Retina (tissue), 1 donor: ENCODE data around the gene MPHOSPH8.
"Not testable (repeated sequence)": the region's sequence is repeated elsewhere in the genome, so short reads cannot be mapped to it uniquely, and the experiment has no call there.

Experiments
- DNase-seq: peaks from one replicate; pipeline ENCODE4 v3.0.0-alpha.2; 2016

MPHOSPH8 gene

DNA sequence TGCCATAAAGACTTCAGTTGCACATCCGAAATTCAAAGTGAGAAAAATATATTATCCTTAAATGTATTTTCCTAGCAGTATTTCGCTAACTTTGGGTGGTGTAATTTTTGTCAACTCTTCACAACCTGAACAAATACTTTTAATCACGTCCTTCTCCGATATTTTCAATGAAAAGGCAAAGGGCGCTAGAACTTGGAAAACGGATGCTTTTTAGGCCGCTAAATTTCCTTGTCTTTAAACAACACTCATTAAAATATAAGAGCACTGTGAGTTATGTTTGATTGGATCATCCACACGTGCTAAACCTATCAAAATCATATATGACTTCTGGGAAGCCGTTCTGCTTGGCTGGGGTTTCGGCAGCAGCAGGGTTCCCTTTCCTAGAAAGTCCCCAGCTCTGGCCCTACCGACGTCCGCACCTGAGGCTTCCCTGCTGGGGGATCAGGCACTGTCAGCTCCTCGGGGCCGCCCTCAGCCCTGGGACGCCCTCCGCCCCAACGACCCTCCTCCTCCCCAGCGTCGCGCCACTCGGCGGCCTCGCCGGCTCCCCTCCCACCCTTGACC is 462 bp upstream of the MPHOSPH8 start:
- no peak for DNase-seq

DNA sequence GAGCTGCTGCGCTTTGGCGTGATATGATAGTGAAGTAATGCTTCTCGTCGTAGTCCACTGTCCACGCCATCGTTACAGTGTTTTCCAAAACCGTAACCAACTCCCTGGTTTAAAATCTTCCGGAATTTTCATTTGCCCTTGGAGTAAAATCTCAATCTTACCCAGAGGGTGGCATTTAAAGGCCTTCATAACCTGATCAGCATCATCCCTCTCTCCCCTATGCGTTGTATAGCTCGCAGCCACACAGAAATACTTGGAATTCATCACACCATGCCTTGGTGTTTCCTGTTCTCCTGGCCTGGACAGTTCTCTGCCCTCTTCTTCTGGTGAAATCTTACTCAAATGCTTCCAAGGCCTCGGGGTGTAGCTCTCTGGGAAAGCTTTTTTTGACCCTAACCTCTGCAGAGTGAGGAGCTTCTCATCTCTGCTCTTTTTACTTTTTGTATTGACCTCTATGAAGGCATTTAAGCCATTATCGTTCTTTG is 839 bp downstream of the MPHOSPH8 start:
- DNase-seq, result no peak

DNA sequence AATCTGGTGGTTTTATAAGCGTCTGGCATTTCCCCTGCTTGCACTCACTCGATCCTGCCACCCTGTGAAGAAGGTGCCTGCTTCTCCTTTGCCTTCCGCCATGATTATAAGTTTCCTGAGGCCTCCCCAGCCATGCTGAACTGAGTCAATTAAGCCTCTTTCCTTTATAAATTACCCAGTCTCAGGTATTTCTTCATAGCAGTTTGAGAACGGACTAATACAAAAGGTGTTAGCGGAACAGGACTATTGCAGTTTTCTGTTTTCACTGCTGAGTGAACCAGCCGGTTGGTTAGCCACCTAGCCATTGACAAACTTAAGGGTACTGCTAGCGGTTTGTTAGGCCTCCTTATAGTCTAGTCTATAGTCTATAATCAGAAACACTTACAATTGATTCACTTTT is 2.5 kb downstream of the MPHOSPH8 start:
- not testable (repeated sequence) for DNase-seq

DNA sequence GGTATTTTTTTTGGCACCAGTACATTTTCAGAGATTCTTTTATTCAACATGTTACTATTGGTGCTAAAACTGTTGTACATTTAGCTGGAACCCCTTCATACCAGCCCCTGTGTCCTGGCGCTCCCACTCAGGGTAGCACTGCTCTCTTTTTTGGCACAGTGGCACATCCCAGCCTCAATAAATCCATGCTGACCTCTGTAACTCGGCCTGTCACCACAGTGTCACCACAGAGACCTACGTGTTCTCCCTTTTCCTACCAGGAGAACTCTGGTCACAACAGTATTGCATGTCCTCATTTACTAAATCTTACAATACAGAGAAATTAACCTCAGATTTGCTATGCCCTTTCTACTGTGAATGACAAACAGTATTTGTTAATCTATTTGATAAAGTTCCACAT is 10.2 kb downstream of the MPHOSPH8 start:
- DNase-seq, result no peak

DNA sequence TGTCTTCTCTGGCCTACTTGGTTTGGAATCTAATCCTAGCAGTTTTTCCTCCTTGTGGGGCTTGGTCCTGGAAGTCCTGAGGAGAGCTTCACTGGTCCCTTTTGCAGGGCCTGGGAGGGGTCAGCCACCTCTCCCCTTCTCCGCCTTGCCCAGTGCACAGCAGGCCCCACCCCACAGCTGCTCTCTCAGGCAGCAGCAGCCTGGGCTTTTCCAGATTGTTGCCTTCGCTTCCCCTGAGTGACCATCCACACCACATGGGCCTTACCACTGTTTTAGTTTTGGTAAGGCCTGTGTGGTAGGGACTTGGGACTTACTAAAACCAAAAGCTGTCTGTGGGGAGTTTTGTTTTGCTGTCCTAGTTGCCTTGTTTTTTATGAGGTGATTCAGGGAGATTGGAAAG is 11.5 kb downstream of the MPHOSPH8 start:
- DNase-seq, result no peak

DNA sequence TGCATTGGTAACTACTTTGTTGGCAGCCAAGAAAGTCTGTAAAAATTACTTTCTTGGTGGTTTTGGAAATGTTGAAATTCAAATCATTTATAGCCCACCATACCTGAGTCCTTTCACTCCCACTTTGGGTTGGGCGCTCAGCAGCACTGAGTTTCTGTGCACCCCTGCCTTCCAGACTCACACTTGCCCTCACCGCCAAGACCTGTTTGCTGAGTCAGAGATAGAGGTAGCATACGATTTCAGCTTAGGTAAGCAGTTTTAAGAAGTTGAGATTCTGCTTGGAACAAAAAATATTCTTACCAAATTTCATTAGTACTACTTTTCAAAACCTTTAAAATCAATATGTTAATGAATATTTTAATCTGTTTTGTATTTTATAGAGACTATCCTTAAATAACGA is 12.6 kb downstream of the MPHOSPH8 start:
- no peak for DNase-seq

DNA sequence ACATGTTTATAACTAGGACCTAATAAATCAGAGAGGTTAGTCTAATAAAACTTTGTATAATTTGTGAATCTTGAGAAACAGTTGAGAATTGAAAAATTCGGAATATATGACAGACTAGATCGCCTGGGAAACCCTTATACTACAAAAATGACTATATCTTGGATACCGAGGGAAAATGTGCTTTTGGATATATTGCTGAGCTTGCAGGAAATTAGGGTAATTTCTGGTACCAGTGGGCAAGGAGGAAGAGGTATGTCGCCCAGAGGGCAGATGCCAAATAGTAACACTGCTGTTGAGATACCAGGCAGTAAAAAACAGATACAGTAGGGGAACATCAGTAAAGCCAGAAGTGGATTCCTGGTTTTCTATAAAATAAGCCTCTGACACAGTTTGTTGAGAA is 17.3 kb downstream of the MPHOSPH8 start:
- no peak for DNase-seq

DNA sequence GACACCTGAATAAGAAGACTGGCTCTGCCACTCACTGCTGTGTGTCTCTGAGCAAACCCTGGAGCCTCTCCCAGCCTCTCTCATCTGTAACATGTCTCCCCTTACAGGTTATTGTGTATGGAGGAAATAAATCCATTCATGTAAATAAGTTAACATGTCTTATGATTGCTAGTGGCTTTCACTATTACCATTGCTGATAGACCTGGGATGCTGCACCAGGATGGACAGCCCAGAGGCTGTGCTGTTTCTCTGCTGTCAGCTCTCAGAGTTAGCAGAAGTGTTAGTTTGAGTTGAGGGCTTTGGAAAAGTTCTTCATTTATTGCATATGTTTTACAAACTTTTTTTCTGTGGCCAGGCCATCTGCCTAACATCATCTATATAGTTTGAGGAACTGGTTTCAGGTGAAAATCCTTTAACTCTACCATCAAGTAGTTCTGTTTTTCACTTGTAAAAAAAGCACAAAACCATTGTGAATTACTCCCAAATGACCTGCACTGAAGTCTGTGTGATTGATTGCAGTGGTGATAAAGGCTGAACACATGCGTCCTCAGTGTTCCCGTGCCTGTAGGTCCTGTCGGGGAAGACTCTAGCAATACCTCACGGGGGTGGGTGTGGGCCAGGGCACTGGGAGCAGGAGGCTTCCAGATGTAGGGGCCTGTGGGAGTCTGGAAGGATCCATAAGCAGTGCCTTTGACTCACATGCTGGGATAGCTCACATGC is 24.6 kb downstream of the MPHOSPH8 start:
- no peak for DNase-seq

DNA sequence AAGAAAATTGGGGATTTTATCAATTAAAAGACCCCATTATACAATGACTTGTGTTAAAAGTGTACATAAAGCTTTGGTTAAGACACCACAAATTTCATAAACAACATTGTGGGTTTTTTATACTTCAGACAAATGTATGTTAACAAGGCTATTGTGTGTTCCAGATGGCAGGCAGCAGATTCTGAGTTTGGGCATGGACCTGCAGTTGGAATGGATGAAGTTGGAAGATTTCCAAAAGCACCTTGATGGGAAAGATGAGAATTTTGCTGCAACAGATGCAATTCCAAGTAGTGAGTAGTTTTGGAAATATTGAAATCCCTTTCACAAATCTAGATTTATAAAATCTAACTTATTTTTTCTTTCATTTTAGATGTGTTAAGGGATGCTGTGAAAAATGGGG is 25.4 kb downstream of the MPHOSPH8 start:
- DNase-seq, result no peak

DNA sequence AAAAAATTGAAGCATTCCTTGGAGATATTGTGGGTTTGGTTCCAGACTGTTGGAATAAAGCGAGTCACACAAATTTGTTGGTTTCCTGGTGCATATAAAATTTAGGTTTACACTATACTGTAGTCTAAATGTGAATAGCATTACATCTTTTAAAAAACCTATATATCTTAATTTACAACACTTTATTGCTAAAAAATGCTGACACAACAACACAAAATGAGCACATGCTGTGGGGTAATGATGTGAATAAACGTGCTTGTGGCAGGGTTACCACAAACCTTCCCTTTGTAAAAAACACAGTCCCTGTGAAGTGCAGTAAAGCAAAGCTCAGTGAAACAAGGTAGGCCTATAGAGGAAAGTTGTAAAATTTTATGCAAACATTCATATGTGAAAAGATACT is 27.7 kb downstream of the MPHOSPH8 start:
- DNase-seq, result no peak

DNA sequence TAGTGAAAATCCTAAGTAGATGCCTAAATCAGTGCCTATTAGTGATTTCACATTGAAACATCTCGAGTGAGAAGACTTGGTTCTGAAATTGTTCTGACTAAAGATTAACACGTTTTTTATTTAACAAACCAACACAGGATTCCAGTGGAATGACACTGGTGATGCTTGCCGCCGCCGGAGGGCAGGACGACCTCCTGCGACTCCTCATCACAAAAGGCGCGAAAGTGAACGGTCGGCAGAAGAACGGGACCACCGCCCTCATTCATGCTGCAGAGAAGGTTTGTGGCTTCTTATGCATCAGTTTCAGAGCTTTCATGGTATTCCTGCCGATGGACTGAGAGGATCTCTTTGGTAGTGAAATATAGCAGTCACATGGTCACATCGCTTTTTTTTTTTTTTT is 28.1 kb downstream of the MPHOSPH8 start:
- no peak for DNase-seq

DNA sequence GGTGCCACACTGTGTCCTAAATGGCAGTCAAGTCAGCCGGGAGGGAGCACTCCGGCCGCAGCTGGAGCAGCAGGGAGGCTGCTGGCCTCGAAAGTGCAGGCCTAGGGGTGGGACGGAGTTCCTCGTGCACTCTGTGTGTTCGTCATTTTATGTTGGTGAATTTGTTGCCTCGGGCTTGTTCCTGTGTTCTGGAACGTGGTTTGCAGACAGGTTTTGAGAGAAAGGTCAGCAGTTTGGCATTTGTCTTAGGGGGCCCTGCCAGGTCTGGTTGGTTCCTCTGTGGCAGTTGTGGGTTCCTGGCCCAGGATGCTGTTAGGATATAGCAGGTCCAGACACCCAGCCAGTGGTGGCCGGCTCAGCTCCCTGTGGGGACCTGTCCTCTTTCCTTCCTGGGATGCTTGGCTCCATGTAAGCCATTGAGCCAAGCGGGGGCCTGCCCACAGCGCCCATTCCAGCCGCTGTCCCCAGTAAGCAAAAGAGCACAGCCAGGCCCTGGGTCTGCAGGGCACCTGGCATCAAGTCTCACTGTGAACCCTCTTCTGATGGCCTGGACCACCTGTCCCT is 30.0 kb downstream of the MPHOSPH8 start:
- no peak for DNase-seq

DNA sequence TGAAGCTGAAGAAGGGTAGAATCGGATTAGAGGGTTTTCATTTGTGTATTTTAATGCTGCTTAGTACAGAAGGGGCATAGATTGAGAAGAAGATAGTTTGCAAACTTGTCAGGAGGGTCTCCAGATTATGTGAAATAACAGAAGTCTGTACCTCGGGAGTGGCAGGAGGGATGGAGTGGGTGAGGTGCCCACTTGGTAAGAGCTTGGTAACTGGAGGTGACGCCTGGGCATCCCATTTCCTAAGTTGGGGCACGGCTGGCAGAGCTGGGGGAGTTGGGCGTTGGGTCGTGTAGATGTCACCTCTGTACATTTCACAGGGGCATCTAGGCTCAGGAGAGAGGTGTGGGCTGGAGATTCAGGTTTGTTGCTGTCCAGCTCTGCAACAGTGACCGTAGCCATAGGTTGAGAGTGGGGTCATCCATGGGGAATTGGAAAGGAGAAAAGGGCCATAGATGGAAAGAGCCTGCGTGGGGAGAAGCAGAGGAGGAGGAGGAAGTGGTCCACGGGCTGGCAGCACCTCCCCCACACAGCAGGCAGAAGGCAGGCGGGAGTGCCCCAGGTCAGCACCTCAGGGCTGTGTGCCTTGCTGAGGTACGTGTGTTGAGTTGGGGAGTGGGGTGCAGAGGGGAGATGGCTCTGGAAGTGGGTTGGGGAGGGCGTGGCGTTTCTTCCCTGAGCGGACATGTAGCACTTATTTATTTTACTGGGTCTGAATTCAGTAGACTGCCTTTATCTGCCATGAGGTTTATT is 31.2 kb downstream of the MPHOSPH8 start:
- no peak for DNase-seq

DNA sequence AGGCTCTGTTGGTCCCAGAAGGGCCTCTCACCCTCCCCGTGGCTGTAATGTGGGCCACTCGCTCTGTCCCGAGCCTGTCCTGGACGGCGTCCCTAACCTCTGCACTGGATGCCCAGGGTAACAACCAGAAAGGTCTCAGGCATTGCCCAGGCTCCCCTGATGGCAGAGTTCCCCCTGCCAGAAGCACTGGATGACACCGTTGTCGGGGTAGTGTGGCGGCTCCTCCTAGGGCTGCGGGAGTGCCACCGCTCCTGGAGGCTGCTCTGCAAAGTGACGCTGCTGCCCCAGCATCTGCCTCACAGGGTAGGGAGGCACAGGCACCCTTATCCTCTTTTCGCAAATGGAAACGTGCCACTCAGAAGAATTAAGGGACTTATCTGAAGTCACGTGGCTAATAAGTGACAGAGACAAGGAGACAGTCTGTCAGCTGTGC is 32.0 kb downstream of the MPHOSPH8 start:
- no peak for DNase-seq

DNA sequence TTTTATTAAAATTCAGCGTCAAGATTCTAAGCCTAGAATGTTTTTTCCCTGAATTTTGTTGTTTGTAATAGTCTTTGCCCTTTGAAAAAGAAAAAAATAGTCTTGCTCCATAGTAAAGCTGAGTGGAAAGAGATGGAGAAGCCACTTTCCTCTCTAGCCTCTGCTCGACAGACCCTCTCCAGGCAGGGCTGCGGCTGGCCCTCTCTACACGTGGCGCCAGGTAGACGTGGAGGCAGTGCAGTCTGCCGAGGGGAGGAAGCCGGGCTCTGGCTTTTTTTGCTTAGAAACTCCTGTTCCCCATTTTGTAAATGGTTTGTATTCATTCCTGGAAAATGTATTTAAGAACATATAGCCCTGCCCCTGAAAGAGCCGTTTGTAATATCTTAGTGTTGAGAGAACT is 35.3 kb downstream of the MPHOSPH8 start:
- DNase-seq, result no peak

DNA sequence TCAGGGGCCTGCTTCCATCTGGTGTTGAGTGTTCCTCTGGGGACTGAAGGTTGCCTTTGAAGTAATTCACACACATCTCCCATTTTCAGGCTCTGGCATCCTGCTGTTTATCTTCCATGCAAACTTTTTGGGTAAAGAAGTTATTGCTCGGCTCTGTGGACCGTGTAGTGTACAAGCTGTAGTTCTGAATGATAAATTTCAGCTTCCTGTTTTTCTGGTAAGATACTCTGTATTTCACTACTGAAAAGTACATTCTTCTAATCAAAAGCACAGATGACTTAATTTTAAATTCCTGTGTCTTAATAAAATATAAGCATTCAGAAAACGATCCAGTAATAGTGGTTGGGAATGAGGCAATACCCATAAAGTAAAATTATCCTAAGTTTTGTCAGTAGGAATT is 36.7 kb downstream of the MPHOSPH8 start:
- no peak for DNase-seq

DNA sequence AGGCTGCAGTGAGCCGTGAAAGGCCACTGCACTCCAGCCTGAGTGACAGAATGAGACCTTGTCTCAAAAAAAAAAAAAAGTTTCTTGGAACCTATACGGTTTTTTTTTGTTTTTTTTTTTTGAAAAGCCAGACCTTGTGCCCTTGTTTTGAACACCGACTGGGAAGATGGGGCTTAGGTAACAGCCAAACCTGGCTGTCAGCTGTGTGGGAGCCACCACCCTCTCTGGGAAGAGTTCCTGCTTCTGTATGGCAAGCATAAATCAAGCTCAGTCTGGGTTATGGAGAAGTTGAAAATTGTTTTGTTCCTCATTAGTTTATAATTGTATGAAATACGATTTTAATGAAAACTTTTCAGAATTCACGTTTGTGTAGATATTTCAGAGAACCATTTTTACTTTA is 39.5 kb downstream of the MPHOSPH8 start:
- DNase-seq, result no peak

DNA sequence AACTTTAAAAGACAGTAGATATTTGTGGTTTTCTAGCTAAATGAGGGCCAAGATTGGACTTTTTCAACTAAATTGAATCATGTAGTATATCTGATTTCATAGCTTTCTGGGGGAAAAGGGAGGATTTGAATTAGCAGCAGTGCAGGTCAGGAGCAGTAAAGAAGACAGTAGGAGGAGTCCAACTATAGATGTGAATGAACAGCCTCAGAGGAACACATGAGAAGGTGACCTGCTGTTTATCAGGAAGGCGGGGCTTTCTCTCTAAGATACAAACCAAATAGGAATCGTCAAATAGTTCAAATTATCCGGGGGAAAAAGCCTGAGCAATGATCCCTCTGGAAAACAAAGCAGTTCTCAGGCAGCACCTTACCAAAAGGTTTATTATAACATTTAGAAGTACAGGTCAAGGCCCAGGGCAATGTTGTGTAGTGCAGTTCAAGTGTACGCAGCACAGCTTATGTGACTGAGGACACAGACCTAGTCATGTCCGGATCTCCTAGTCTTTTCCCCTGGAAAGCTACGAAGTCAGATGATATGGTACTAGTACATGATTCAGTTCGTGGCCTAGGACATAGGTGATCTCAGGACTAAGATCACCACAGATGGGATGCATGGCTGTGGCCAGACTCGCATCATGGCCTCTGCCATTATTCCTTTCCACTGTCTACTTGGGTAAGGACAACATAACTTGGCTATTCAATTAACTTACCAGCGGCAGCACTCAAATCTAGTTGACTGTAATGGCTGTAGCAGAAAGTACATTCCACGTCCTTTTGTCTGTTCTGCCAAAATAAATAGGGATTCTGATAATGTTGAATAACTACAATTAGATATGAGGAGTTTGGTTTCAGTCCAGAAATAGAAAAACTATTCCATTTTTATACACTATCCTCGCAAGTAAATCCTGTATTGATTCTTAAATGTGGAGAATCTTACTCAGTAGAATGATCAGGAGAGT is 40.3 kb downstream of the MPHOSPH8 start:
- no peak for DNase-seq

DNA sequence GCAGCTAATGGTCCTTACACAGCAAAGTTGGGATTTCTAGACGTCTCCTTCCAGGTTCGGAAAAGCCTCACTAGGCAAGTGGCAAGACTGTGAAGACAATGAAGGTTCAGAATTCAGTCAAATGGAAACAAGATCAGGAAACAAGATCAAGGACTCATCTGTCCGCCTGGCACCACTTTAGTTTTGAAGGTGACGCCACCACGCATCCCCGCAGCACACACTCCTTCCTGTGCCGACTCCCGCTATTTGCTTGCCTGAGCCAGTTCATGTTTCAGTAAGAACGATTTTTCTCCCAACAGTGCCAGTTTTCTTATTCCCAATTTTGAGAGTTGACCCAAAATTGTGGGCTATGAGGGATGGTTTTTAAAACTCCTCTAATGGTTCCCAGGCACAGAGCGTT is 41.4 kb downstream of the MPHOSPH8 start:
- no peak for DNase-seq

DNA sequence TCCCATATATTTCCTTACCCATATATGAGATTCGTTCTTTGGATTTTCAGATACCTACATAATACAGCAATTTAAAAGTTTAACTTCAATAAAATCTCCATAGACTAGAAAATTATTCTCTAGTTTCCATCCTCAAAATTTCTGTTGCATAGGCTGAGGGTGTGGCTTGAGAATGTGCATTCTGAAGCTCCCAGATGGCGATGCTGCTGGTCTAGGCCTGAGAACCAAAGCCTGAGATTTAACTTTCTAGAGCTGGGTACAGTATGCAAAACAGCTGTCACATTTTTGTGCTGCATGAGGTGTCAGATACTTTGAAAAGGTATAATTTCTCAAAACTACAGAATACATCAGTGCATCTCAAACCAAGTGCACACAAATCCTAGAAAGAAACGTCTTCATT is 42.7 kb downstream of the MPHOSPH8 start:
- DNase-seq, result no peak

DNA sequence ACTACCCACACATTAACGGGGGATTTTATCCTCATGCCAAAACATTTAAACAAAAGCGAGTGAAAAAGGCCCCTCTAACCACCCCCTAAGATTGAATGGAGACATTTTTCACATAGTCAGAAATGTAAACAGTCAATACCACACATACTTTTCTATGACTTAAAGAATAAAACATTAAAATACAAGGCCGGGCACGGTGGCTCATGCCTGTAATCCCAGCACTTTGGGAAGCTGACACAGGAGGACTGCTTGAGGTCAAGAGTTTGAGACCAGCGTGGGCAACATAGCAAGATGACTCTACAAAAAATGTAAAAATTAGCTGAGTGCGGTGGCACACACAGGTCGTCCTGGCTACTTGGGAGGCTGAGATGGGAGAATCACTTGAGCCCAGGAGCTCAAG is 47.3 kb downstream of the MPHOSPH8 start:
- DNase-seq, result no peak

DNA sequence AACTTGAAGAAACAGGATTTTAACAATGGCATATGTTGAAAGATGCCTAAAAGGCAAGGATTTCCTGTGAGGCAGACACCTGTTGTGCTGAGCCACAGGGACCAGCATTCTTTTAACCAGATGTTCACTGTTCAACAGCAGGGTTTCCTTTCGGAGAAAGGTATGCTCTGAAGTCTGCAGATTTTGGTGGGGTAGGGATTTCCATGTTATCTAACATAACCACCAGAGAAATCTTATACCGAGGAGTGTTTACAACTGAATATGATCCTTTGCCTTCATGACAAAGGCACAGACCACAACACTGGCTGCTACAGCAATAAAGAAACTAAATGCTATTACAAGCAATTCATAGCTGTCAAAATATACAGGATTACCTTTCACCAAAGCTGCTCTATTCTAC is 48.1 kb downstream of the MPHOSPH8 start:
- DNase-seq, result no peak

DNA sequence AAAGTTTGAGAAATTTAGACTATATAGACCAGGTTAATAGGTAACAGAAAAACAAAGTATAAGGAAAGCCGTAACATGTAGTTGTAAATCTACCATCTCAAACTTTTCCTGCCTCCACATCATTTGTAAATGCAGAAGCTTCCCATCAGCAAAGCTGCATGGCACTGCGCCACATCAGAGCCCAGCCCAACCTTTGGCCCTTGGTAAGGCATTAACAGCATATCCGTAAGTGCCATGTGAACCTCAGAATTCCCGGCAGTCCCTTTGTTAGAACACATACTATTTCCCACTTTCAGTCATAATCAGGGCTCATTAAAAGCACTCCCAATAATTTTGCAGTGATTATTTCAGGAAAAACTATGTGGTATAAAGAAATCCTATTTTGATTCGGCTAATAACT is 51.6 kb downstream of the MPHOSPH8 start:
- DNase-seq, result no peak
